GM12892 (cell line): ENCODE measurements around the gene TPM1.

Experiments used
- POLR2A ChIP-seq: IDR thresholded peaks from 2 replicates; pipeline ENCODE4 v1.6.1; 2011; ENCODE audit warnings: low read depth, low read length, control low read depth
- POLR2AphosphoS5 ChIP-seq: IDR thresholded peaks from 2 replicates; pipeline ENCODE4 v1.6.1; 2011; ENCODE audit warnings: low read depth, low read length, control low read depth
- TAF1 ChIP-seq: IDR thresholded peaks from 2 replicates; pipeline ENCODE4 v1.6.1; 2011; ENCODE audit warnings: low read depth, mild to moderate bottlenecking, control low read depth, low read length, borderline replicate concordance

DNA sequence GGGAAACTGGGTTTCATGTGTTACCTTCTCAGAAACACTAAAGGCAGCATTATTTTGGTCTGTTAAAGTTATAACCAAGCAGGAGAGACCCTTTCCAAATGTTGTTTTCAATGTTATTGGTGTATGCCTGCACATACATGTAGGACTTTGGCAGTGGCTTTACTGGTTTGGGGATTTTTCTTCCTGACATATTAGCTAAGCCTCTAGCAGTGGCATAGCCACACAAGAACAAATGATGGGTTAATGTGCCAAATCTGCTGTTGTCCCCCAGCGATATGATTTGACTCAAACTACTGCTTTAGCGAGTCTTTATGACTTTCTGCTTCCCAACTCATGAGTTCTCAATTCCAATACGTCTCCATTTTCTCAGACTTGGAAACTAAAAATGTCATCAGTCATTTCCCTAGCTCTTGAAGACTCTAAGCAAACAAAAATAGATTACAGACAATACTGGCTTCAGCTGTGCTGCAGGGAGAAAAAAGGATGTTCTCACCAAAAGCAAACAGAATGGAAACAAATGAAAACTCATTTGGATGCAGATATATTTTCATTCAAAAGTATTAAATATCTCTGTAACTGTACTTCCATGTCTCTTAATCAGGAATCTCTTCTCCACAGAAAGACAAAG lies 29.6 kb downstream of the TPM1 start:
- no peak for TF ChIP-seq POLR2AphosphoS5
- no peak for TF ChIP-seq POLR2A
- no peak for TF ChIP-seq TAF1
